Panc1 (cell line): ENCODE results near the gene NDC1.

Experiments used
- CTCF ChIP-seq: fragments of 450-650 bp; IDR thresholded peaks from 2 replicates; pipeline ENCODE4 v1.5.1; 2017; ENCODE audit warnings: mild to moderate bottlenecking
- POLR2AphosphoS5 ChIP-seq: IDR thresholded peaks from 2 replicates; pipeline ENCODE4 v1.6.1; 2012; ENCODE audit warnings: mild to moderate bottlenecking, low read depth, low read length, moderate library complexity
- REST ChIP-seq, 2 experiments: IDR thresholded peaks; 2 replicates each; pipeline ENCODE4 v1.6.1; 2011 to 2012; ENCODE audit warnings: low read depth in 2 of 2, control low read depth in 1 of 2, low read length in 1 of 2, mild to moderate bottlenecking in 1 of 2, moderate library complexity in 1 of 2; ENCODE audit not compliant: insufficient read depth in 1 of 2
- TCF7L2 ChIP-seq: IDR thresholded peaks from 2 replicates; pipeline ENCODE4 v1.6.1; 2011; ENCODE audit warnings: mild to moderate bottlenecking, low read depth, low read length, inconsistent platforms

- TF ChIP-seq CTCF (no peak), POLR2AphosphoS5 (no peak), REST (IDR thresholded peaks at IDR 0.05; ENCODE audit: insufficient read depth in 1 of 2, low read depth in 2 of 2, low read length in 1 of 2) (no peak), TCF7L2 (no peak)
Measured at GRCh38 chr1:53787655-53788054, 50.4 kb downstream of the NDC1 start.
